HepG2 (cell line): ENCODE data around the gene PPM1H.

Experiments used
- NCOR1 ChIP-seq: fragments of 200-600 bp; sonication (generic); IDR thresholded peaks from 2 replicates; pipeline ENCODE4 v1.7.0; 2017; ENCODE audit warnings: antibody characterized with exemption, low read length, borderline replicate concordance
- POLR2G ChIP-seq: fragments of 200-400 bp; formaldehyde crosslinking; IDR thresholded peaks from 2 replicates; pipeline ENCODE4 v1.6.1; 2018; ENCODE audit warnings: mild to moderate bottlenecking, low read depth, low read length, moderate library complexity
- SRF ChIP-seq: IDR thresholded peaks from 2 replicates; pipeline ENCODE4 v1.6.1; 2011; ENCODE audit warnings: mild to moderate bottlenecking, low read depth, low read length, moderate library complexity
- TF ChIP-seq, protein P1 (sequence below): sonication (generic); formaldehyde crosslinking; IDR thresholded peaks from 2 replicates; pipeline ENCODE4 v1.5.0; 2020; ENCODE audit warnings: mild to moderate bottlenecking, missing genetic modification reagents, moderate library complexity
- TF ChIP-seq, protein P2 (sequence below): sonication (generic); formaldehyde crosslinking; IDR thresholded peaks from 2 replicates; pipeline ENCODE4 v1.4.0; 2020; ENCODE audit warnings: missing genetic modification reagents

GRCh38 chr12:62931477-62931876, 3.5 kb downstream of the PPM1H start:
- TF ChIP-seq, protein P1, sequence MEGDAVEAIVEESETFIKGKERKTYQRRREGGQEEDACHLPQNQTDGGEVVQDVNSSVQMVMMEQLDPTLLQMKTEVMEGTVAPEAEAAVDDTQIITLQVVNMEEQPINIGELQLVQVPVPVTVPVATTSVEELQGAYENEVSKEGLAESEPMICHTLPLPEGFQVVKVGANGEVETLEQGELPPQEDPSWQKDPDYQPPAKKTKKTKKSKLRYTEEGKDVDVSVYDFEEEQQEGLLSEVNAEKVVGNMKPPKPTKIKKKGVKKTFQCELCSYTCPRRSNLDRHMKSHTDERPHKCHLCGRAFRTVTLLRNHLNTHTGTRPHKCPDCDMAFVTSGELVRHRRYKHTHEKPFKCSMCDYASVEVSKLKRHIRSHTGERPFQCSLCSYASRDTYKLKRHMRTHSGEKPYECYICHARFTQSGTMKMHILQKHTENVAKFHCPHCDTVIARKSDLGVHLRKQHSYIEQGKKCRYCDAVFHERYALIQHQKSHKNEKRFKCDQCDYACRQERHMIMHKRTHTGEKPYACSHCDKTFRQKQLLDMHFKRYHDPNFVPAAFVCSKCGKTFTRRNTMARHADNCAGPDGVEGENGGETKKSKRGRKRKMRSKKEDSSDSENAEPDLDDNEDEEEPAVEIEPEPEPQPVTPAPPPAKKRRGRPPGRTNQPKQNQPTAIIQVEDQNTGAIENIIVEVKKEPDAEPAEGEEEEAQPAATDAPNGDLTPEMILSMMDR (CRISPR knock-in tag), result no peak
- TF ChIP-seq SRF (no peak), NCOR1 (no peak), POLR2G (no peak)
- TF ChIP-seq, protein P2, sequence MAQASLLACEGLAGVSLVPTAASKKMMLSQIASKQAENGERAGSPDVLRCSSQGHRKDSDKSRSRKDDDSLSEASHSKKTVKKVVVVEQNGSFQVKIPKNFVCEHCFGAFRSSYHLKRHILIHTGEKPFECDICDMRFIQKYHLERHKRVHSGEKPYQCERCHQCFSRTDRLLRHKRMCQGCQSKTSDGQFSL (CRISPR knock-in tag), result no peak
